ENCODE results near the gene OR52E8. TPM values are rescaled to one million over a fixed set of nuclear protein-coding genes. Genes with fewer than 3 reads are reported as not detected.

OR52E8 gene
- total and polyA plus RNA-seq, 8 donors: not detected

GRCh38 chr11:5887172-5887571, 29.7 kb upstream of the OR52E8 start:
- DNase-seq: no peak
- Histone ChIP-seq H3K27me3 (no peaks in the 10 kb centered on the region), H3K36me3 (no peaks in the 10 kb centered on the region), H3K4me3 (no peak overlapping the region), H3K9me3 (no peaks in the 10 kb centered on the region), H3K27ac (no peak overlapping the region), H3K4me1 (no peaks in the 10 kb centered on the region)
- ATAC-seq: no peak
- no peak for TF ChIP-seq CTCF (IDR thresholded peaks at IDR 0.05)
- intact Hi-C loops (cut with DNase I): no loop called here

- Histone ChIP-seq H3K27me3 (no peaks in the 10 kb centered on the region), H3K36me3 (no peaks in the 10 kb centered on the region), H3K4me3 (no peak overlapping the region), H3K9me3 (no peaks in the 10 kb centered on the region), H3K27ac (no peak overlapping the region), H3K4me1 (no peaks in the 10 kb centered on the region)
- DNase-seq (no peak), ATAC-seq (no peak)
- no peak for TF ChIP-seq CTCF (IDR thresholded peaks at IDR 0.05)
- intact Hi-C loops (cut with DNase I): no loop called here
Observed at GRCh38 chr11:5881756-5882155, 24.3 kb upstream of the OR52E8 start.

GRCh38 chr11:5880329-5880728, 22.8 kb upstream of the OR52E8 start, which contains the start of gene OR52E4:
Gene OR52E4 (plus strand): TSS chr11:5880629. CDS start chr11:5884293, 3,664 bp downstream.
- TF ChIP-seq CTCF (IDR thresholded peaks at IDR 0.05): no peak
- no peaks in the 10 kb centered on the region for H3K36me3 ChIP-seq
- no peaks in the 10 kb centered on the region for H3K9me3 ChIP-seq
- ATAC-seq (no peak), DNase-seq (no peak)
- H3K4me1 ChIP-seq: no peaks in the 10 kb centered on the region
- H3K27ac ChIP-seq: no peak within 1 kb of the TSS
- H3K27me3 ChIP-seq: no peaks in the 10 kb centered on the region
- no peak within 1 kb of the TSS for H3K4me3 ChIP-seq
- intact Hi-C loops (cut with DNase I): no loop called here

GRCh38 chr11:5878564-5878963, 21.1 kb upstream of the OR52E8 start:
- Histone ChIP-seq H3K4me1 (no peaks in the 10 kb centered on the region), H3K27me3 (no peaks in the 10 kb centered on the region), H3K4me3 (no peak overlapping the region), H3K9me3 (no peaks in the 10 kb centered on the region), H3K27ac (no peak overlapping the region), H3K36me3 (no peaks in the 10 kb centered on the region)
- intact Hi-C loops (cut with DNase I): no loop called here
- TF ChIP-seq CTCF (IDR thresholded peaks at IDR 0.05): no peak
- ATAC-seq (no peak), DNase-seq (no peak)

- DNase-seq: no peak
- H3K36me3 ChIP-seq: no peaks in the 10 kb centered on the region
- H3K27ac ChIP-seq: no peak overlapping the region
- intact Hi-C loops (cut with DNase I): no loop called here
- TF ChIP-seq CTCF (IDR thresholded peaks at IDR 0.05): no peak
- ATAC-seq: no peak
- H3K4me3 ChIP-seq: no peak overlapping the region
- peaks cover 0 to 8% of the 10 kb centered on the region in 2 donors for H3K9me3 ChIP-seq
- H3K4me1 ChIP-seq: no peaks in the 10 kb centered on the region
- no peaks in the 10 kb centered on the region for H3K27me3 ChIP-seq
Observed at GRCh38 chr11:5865826-5866225, 8.3 kb upstream of the OR52E8 start.

Measured in left lung (tissue), 10 donors.